B cell (primary cell): ENCODE results near the gene PFDN5. TPM values are rescaled to one million over a fixed set of nuclear protein-coding genes. Genes with fewer than 3 reads are reported as not detected.
A peak's percentile ranks its signal among the peaks of the same experiment; 100 is the strongest.

Experiments used
- ATAC-seq: fragments of 200-7000 bp; cut with Tn5 transposase; one replicate; pipeline ENCODE4 v1.10.0; 2021; ENCODE audit warnings: low read depth, mild to moderate bottlenecking, moderate number of reproducible peaks, moderate library complexity
- CTCF ChIA-PET: fragments of 350-600 bp; sonication (Branson Sonifier 250); formaldehyde crosslinking; loops from one replicate; lab custom pipeline; 2021; ENCODE audit warnings: antibody characterized with exemption, inconsistent platforms; lab: Charles Lee
- POLR2A ChIA-PET: fragments of 350-600 bp; sonication (Branson Sonifier 250); formaldehyde crosslinking; loops from one replicate; lab custom pipeline; 2021; ENCODE audit warnings: antibody characterized with exemption; lab: Charles Lee
- DNase-seq: peaks from one replicate; pipeline ENCODE4 v3.0.0; 2013
- H2AFZ ChIP-seq: 2 replicates; pipeline ENCODE4 v1.6.1; 2012; ENCODE audit warnings: mild to moderate bottlenecking, low read depth, low read length; ENCODE audit not compliant: insufficient read depth, poor library complexity, severe bottlenecking
- H3K27ac ChIP-seq, 2 donors: 1 replicate in 1 of 2; 2 replicates in 1 of 2; pipeline ENCODE4 v1.5.1; 2012 to 2013; ENCODE audit warnings: low read length in 2 of 2, mild to moderate bottlenecking in 2 of 2, moderate library complexity in 1 of 2
- H3K27me3 ChIP-seq, 4 experiments: fragments of 200-600 bp in 1 of 4; sonication (generic) in 1 of 4; replicated peaks in 1 of 4; 1 replicate in 2 of 4; 2 replicates in 2 of 4; pipeline versions ENCODE4 v1.6.1 to v1.7.0; 2013 to 2016; ENCODE audit warnings: low read length in 3 of 4, mild to moderate bottlenecking in 2 of 4, mixed read lengths in 1 of 4, moderate library complexity in 1 of 4; ENCODE audit not compliant: insufficient read depth in 4 of 4, control insufficient read depth in 3 of 4; ENCODE audit errors: control extremely low read depth in 1 of 4
- H3K36me3 ChIP-seq, 2 experiments: replicated peaks in 1 of 2; 1 replicate in 1 of 2; 2 replicates in 1 of 2; pipeline versions ENCODE4 v1.6.1 to v1.7.1; 2013; ENCODE audit warnings: low read length in 1 of 2; ENCODE audit not compliant: insufficient read depth in 2 of 2, control insufficient read depth in 1 of 2; ENCODE audit errors: control extremely low read depth in 1 of 2, extremely low read depth in 1 of 2
- H3K4me1 ChIP-seq, 2 donors: fragments of 200-600 bp in 1 of 2; sonication (generic) in 1 of 2; 1 replicate in 1 of 2; 2 replicates in 1 of 2; pipeline versions ENCODE4 v1.5.1 to v1.6.1; 2013 to 2017; ENCODE audit warnings: low read length in 2 of 2; ENCODE audit not compliant: control insufficient read depth in 2 of 2, insufficient read depth in 2 of 2
- H3K4me2 ChIP-seq: replicated peaks from 2 replicates; pipeline ENCODE3; 2012; ENCODE audit warnings: mild to moderate bottlenecking, low read depth, low read length; ENCODE audit not compliant: poor library complexity, severe bottlenecking
- H3K4me3 ChIP-seq, 5 experiments: fragments of 200-600 bp in 1 of 5; sonication (generic) in 1 of 5; 1 replicate in 3 of 5; 2 replicates in 2 of 5; pipeline versions ENCODE4 v1.5.1 to v1.7.0; 2011 to 2016; ENCODE audit warnings: low read length in 4 of 5, mild to moderate bottlenecking in 4 of 5, low read depth in 2 of 5, control low read depth in 1 of 5, moderate library complexity in 1 of 5; ENCODE audit not compliant: insufficient read depth in 1 of 5; ENCODE audit errors: control extremely low read depth in 1 of 5, extremely low read depth in 1 of 5
- H3K79me2 ChIP-seq: fragments of 200-600 bp; sonication (generic); one replicate; pipeline ENCODE4 v1.6.0; 2016; ENCODE audit warnings: low read length; ENCODE audit not compliant: control insufficient read depth, insufficient read depth
- H3K9ac ChIP-seq: fragments of 200-600 bp; sonication (generic); 2 replicates; pipeline ENCODE4 v1.6.1; 2017; ENCODE audit warnings: mild to moderate bottlenecking, low read length, moderate library complexity
- H3K9me3 ChIP-seq, 3 donors: one replicate each; pipeline versions ENCODE4 v1.6.1 to v1.7.1; 2013; ENCODE audit warnings: low read length in 2 of 3; ENCODE audit not compliant: control insufficient read depth in 2 of 3, insufficient read depth in 1 of 3; ENCODE audit errors: control extremely low read depth in 1 of 3
- H4K20me1 ChIP-seq: 2 replicates; pipeline ENCODE4 v1.6.0; 2012; ENCODE audit warnings: mild to moderate bottlenecking, low read length; ENCODE audit not compliant: insufficient read depth, control insufficient read depth, poor library complexity, severe bottlenecking
- H3K27ac Mint-ChIP-seq: one replicate; pipeline ENCODE4 v1.8.0; 2021; ENCODE audit warnings: mixed read lengths
- H3K27me3 Mint-ChIP-seq: one replicate; pipeline ENCODE4 v1.8.0; 2021; ENCODE audit warnings: mixed read lengths
- H3K4me1 Mint-ChIP-seq: one replicate; pipeline ENCODE4 v1.8.0; 2021; ENCODE audit warnings: mixed read lengths
- H3K4me3 Mint-ChIP-seq: one replicate; pipeline ENCODE4 v1.8.0; 2021; ENCODE audit warnings: mixed read lengths
- H3K9me3 Mint-ChIP-seq: one replicate; pipeline ENCODE4 v1.8.0; 2022; ENCODE audit warnings: mixed read lengths; ENCODE audit not compliant: insufficient read depth
- CTCF ChIP-seq: fragments of 200-600 bp; IDR thresholded peaks from one replicate; pipeline ENCODE4 v1.8.0; 2022; ENCODE audit warnings: antibody characterized with exemption, mild to moderate bottlenecking
- EZH2 ChIP-seq: IDR thresholded peaks from 2 replicates; pipeline ENCODE4 v1.6.1; 2012; ENCODE audit warnings: borderline replicate concordance, low read depth, mild to moderate bottlenecking, moderate library complexity, low read length; ENCODE audit not compliant: insufficient read depth, poor library complexity, severe bottlenecking
- WGBS: methylation state at CpG from one replicate; pipeline ENCODE4 v1.1.5; 2013; ENCODE audit warnings: missing lambda C conversion rate; ENCODE audit not compliant: insufficient coverage; 5-methylcytosine and 5-hydroxymethylcytosine counted together
- intact Hi-C: fragments of 100-400 bp; cut with micrococcal nuclease; formaldehyde crosslinking; loops from one replicate; pipeline ENCODE4 v1.10.0; 2022
- polyA plus RNA-seq: library from polyadenylated mRNA; depleted of rRNA; stranded (reverse); fragments of >200 nt; gene quantifications from 2 replicates; pipeline ENCODE4 v1.2.3, GENCODE V29; 2012
- total RNA-seq, 2 donors: library from RNA; stranded (reverse); fragments of 120-200 nt in 1 of 2; gene quantifications; 1 replicate in 1 of 2; 2 replicates in 1 of 2; pipeline versions ENCODE4 v1.2.3 to v1.2.4, GENCODE V29; 2013 to 2022

Gene PFDN5
- total and polyA plus RNA-seq, 2 donors (not counting 1 experiment from before 2014, with no cell fraction given), result 654 to 1,584 TPM

- no peaks in the 10 kb centered on the region for H3K36me3 ChIP-seq
- 88% methylated on average over 5 of the region's 8 CpGs for WGBS
- H3K4me1 ChIP-seq, result peaks cover 17 to 27% of the 10 kb centered on the region in 2 donors
- Mint-ChIP-seq H3K4me3 (peak overlapping the region; percentile 83), H3K27me3 (peaks cover 22% of the 10 kb centered on the region), H3K4me1 (peaks cover 22% of the 10 kb centered on the region), H3K27ac (peak overlapping the region; percentile 84), H3K9me3 (no peaks in the 10 kb centered on the region)
- ChIA-PET CTCF (interaction anchor here (0.5 to 15.1 kb wide), 11 partner anchors 9 to 183 kb away, joined by 3 to 353 read pairs (median 4); partner anchors contain the start of gene TARBP2), POLR2A (interaction anchor here (4.0 kb wide), 1 partner anchor 18 kb away, joined by 21 read pairs; no protein-coding TSS in a partner anchor)
- H4K20me1 ChIP-seq, result no peaks in the 10 kb centered on the region
- no peaks in the 10 kb centered on the region for H3K9me3 ChIP-seq
- H3K9ac ChIP-seq, result peak overlapping the region; percentile 81
- ATAC-seq (no peak), DNase-seq (no peak)
- intact Hi-C loops, result loop anchor here (10.0 kb wide), 2 partner anchors 252 to 298 kb away; partner anchors contain the start of genes ATF7 and SPRYD3
- TF ChIP-seq CTCF (no peak), EZH2 (no peak)
- H2AFZ ChIP-seq, result no peak overlapping the region
- peak overlapping the region in 1 of 5 experiments; percentile 78 for H3K4me3 ChIP-seq
- peaks cover 7% of the 10 kb centered on the region for H3K79me2 ChIP-seq
- peaks cover 0 to 29% (median 8%) of the 10 kb centered on the region in 4 experiments for H3K27me3 ChIP-seq
- no peak overlapping the region for H3K27ac ChIP-seq
- peak overlapping the region; percentile 100 for H3K4me2 ChIP-seq
Measured at GRCh38 chr12:53326460-53327185, 31.3 kb downstream of the PFDN5 start.
